Choroid plexus epithelial cell (primary cell): ENCODE measurements around the gene AIF1.

Source experiments
- DNase-seq: peaks from one replicate; pipeline ENCODE4 v3.0.0-alpha.2; 2010; ENCODE audit warnings: low read depth
- H3K4me3 ChIP-seq: 2 replicates; pipeline ENCODE4 v1.5.1; 2011; ENCODE audit warnings: low read depth, mild to moderate bottlenecking, control low read depth, low read length, moderate library complexity
- CTCF ChIP-seq: conservative IDR thresholded peaks from 2 replicates; pipeline ENCODE4 v1.5.1; 2011; ENCODE audit warnings: low read depth, mild to moderate bottlenecking, control low read depth, inconsistent platforms, low read length, moderate library complexity

The AIF1 gene

GRCh38 chr6:31573239-31574105 is 41.6 kb upstream of the AIF1 start:
- H3K4me3 ChIP-seq = no peak overlapping the region
- DNase-seq = no peak
- TF ChIP-seq CTCF = no peak

- no peak for DNase-seq
- no peak for TF ChIP-seq CTCF
- H3K4me3 ChIP-seq = no peak overlapping the region
Observed at GRCh38 chr6:31574106-31575061, 40.6 kb upstream of the AIF1 start.

- no peak within 1 kb of the TSS for H3K4me3 ChIP-seq
- no peak for TF ChIP-seq CTCF
- no peak for DNase-seq
Observed at GRCh38 chr6:31575335-31575901, 39.6 kb upstream of the AIF1 start, which contains the start of gene TNF. TNF (plus strand) TSS chr6:31575565; CDS start chr6:31575742, 177 bp downstream.

- DNase-seq = no peak
- no peak overlapping the region for H3K4me3 ChIP-seq
- no peak for TF ChIP-seq CTCF
Observed at GRCh38 chr6:31575952-31576685, 38.9 kb upstream of the AIF1 start.

- H3K4me3 ChIP-seq = no peak overlapping the region
- DNase-seq = no peak
- no peak for TF ChIP-seq CTCF
Observed at GRCh38 chr6:31576897-31577578, 38.0 kb upstream of the AIF1 start.

- no peak overlapping the region for H3K4me3 ChIP-seq
- no peak for DNase-seq
- no peak for TF ChIP-seq CTCF
Observed at GRCh38 chr6:31577579-31577966, 37.5 kb upstream of the AIF1 start.
